Bronchial epithelial cell (primary cell): ENCODE data around the gene SYNE4. TPM values are rescaled to one million over a fixed set of nuclear protein-coding genes. Genes with fewer than 3 reads are reported as not detected.
A peak's percentile ranks its signal among the peaks of the same experiment; 100 is the strongest.
"Not testable (repeated sequence)": the region's sequence is repeated elsewhere in the genome, so short reads cannot be mapped to it uniquely, and the experiment has no call there.

Experiments used
- DNase-seq: peaks from one replicate; pipeline ENCODE4 v3.0.0-alpha.2; 2010; ENCODE audit warnings: low read depth
- FAIRE-seq: peaks from 2 replicates; lab custom pipeline; 2011; peaks lifted over from hg19 to GRCh38; lab: Jason Lieb, UNC
- H3K27me3 ChIP-seq: 2 replicates; pipeline ENCODE4 v1.5.1; 2011; ENCODE audit warnings: low read length; ENCODE audit not compliant: control insufficient read depth, insufficient read depth
- H3K36me3 ChIP-seq: 2 replicates; pipeline ENCODE4 v1.5.1; 2011; ENCODE audit warnings: low read length; ENCODE audit not compliant: control insufficient read depth, insufficient read depth
- H3K4me3 ChIP-seq: 2 replicates; pipeline ENCODE4 v1.5.1; 2011; ENCODE audit warnings: mild to moderate bottlenecking, low read depth, low read length, control low read depth
- total RNA-seq: library from RNA; depleted of rRNA; stranded (reverse); fragments of >200 nt; gene quantifications from 2 replicates; pipeline ENCODE4 v1.2.1, GENCODE V29; 2014
- TF ChIP-seq, protein P1 (sequence below): IDR thresholded peaks from 2 replicates; pipeline ENCODE4 v1.5.1; 2011; ENCODE audit warnings: mild to moderate bottlenecking, moderate library complexity, low read length, control low read depth, inconsistent platforms; ENCODE audit not compliant: insufficient read depth, severe bottlenecking

Gene SYNE4
- total RNA-seq, 1 donor from 2014 or later, result 3.4 TPM

DNA sequence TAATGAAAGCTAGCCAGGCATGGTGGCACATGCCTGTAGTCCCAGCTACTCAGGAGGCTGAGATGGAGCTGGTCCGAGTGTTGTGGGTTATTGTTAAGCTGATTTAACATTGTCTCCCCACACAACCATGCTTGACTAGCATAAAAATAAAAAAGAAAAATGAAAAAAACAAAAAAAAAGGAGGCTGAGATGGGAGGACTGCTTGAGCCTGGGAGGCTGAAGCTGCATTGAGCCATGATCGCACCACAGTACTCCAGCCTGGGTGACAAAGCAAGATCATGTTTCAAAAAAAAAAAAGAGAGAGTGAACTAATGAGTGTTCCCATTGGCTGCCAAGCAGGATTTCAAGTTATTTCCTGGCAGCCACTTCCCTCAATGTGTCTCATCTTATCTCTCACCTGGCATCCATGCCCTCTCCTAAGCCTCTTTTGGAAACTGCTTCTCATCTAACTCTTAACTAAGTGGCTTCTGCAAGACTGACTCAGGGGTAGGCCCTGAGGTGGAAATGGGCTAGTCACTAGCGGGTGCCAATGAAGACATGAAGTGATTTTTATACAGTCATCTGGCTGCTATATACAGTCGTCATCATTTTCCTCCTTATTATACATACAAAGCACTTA is 40.6 kb upstream of the SYNE4 start:
- Histone ChIP-seq H3K36me3 (peaks cover 2% of the 10 kb centered on the region), H3K27me3 (no peaks in the 10 kb centered on the region), H3K4me3 (no peak overlapping the region)
- DNase-seq (peak; percentile 95), FAIRE-seq (peak; percentile 86)
- TF ChIP-seq, protein P1, sequence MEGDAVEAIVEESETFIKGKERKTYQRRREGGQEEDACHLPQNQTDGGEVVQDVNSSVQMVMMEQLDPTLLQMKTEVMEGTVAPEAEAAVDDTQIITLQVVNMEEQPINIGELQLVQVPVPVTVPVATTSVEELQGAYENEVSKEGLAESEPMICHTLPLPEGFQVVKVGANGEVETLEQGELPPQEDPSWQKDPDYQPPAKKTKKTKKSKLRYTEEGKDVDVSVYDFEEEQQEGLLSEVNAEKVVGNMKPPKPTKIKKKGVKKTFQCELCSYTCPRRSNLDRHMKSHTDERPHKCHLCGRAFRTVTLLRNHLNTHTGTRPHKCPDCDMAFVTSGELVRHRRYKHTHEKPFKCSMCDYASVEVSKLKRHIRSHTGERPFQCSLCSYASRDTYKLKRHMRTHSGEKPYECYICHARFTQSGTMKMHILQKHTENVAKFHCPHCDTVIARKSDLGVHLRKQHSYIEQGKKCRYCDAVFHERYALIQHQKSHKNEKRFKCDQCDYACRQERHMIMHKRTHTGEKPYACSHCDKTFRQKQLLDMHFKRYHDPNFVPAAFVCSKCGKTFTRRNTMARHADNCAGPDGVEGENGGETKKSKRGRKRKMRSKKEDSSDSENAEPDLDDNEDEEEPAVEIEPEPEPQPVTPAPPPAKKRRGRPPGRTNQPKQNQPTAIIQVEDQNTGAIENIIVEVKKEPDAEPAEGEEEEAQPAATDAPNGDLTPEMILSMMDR, result no peak

GRCh38 chr19:36047835-36048234 is 39.2 kb upstream of the SYNE4 start:
- FAIRE-seq, result no peak
- TF ChIP-seq, protein P1, result no peak
- no peak for DNase-seq

GRCh38 chr19:36046443-36047050 is 37.9 kb upstream of the SYNE4 start:
- TF ChIP-seq, protein P1, result no peak
- H3K27me3 ChIP-seq, result no peaks in the 10 kb centered on the region
- FAIRE-seq (no peak), DNase-seq (no peak)
- no peak overlapping the region for H3K4me3 ChIP-seq
- H3K36me3 ChIP-seq, result peaks cover 2% of the 10 kb centered on the region

More at GRCh38 chr19:36047835-36048234, 39.2 kb upstream of the SYNE4 start:
- Histone ChIP-seq H3K36me3 (peaks cover 2% of the 10 kb centered on the region), H3K27me3 (no peaks in the 10 kb centered on the region), H3K4me3 (no peak overlapping the region)

DNA sequence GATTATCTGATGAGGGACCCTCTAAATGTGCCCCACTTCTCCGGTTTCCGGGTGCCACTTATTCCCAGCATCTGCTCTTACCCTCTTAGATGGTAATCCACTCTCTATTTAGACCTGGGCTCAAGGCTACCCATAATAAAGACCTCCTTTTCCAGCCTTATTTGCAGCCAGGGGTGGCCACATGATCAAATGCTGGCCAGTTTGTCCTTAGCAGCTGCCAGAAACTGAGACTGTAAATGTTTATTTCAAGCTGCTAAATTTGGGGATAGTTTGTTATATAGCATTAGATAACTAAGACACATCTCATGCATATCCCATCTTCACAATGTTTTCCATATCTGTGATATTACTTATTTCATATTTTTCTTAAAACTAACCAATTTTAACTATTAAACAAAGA is 35.3 kb upstream of the SYNE4 start:
- Histone ChIP-seq H3K27me3 (no peaks in the 10 kb centered on the region), H3K36me3 (peaks cover 2% of the 10 kb centered on the region), H3K4me3 (no peak overlapping the region)
- DNase-seq, result no peak
- FAIRE-seq, result no peak
- TF ChIP-seq, protein P1, result no peak

DNA sequence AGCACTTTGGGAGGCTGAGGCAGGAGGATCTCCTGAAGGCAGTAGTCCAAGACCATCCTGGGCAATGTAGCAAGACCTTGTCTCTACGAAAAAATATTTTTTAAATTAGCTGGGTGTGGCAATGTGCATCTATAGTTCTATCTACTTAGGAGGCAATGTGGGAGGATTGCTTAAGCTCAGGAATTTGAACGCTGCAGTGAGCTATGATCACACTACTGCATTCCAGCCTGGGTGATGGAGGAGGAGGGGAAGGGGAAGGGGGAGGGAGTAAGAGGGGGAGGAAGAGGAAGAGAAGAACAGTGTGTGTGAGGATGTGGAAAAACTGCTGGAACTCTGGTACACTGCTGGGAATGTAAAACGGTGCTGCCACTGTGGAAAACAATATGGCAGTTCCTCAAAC is 33.2 kb upstream of the SYNE4 start:
- DNase-seq (peak; percentile 62), FAIRE-seq (no peak)
- Histone ChIP-seq H3K27me3 (no peaks in the 10 kb centered on the region), H3K4me3 (no peak overlapping the region), H3K36me3 (peaks cover 2% of the 10 kb centered on the region)
- TF ChIP-seq, protein P1, result no peak

DNA sequence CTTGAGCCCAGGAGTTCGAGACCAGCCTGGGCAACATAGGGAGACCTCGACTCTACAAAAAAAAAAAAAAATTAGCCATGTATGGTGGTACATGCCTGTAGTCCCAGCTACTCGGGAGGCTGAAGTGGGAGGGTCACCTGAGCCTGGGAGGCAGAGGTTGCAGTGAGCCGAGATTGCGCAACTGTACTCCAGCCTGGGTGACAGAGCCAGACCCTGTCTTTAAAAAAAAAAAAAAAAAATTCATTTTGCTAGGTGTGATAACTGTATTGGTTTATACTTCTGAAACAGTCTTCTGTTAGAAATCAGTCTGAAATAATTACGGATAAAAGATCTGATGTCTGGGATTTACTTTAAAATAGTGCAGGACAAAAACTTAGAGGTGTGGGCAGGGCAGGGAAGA is 32.5 kb upstream of the SYNE4 start:
- not testable (repeated sequence) for H3K4me3 ChIP-seq, DNase-seq, H3K27me3 ChIP-seq, FAIRE-seq, H3K36me3 ChIP-seq
